PFSK-1 (cell line): ENCODE results near the gene ZNF232.

ENCODE experiments used
- FOXP2 ChIP-seq: optimal IDR thresholded peaks from 2 replicates; pipeline ENCODE3; 2011; ENCODE audit warnings: borderline replicate concordance, control low read depth, inconsistent platforms; ENCODE audit not compliant: insufficient read depth; ENCODE audit errors: extremely low read length, extremely low read depth
- POLR2AphosphoS5 ChIP-seq: IDR thresholded peaks from 2 replicates; pipeline ENCODE4 v1.6.1; 2012; ENCODE audit warnings: low read depth, mild to moderate bottlenecking, control low read depth, low read length, moderate library complexity
- SIN3A ChIP-seq: IDR thresholded peaks from 2 replicates; pipeline ENCODE4 v1.6.1; 2012; ENCODE audit warnings: mild to moderate bottlenecking, low read length, moderate library complexity, borderline replicate concordance; ENCODE audit not compliant: insufficient read depth
- TAF1 ChIP-seq: IDR thresholded peaks from 2 replicates; pipeline ENCODE4 v1.6.1; 2012; ENCODE audit warnings: low read length, control low read depth, borderline replicate concordance; ENCODE audit not compliant: insufficient read depth
- TF ChIP-seq, protein P1 (sequence below), 2 experiments: IDR thresholded peaks; 2 replicates each; pipeline versions ENCODE4 v1.6.1 to v1.8.0; 2011 to 2012; ENCODE audit warnings: low read depth in 2 of 2, low read length in 2 of 2, control low read depth in 1 of 2, inconsistent platforms in 1 of 2, mild to moderate bottlenecking in 1 of 2, moderate library complexity in 1 of 2; ENCODE audit not compliant: insufficient read depth in 1 of 2

Gene ZNF232

DNA sequence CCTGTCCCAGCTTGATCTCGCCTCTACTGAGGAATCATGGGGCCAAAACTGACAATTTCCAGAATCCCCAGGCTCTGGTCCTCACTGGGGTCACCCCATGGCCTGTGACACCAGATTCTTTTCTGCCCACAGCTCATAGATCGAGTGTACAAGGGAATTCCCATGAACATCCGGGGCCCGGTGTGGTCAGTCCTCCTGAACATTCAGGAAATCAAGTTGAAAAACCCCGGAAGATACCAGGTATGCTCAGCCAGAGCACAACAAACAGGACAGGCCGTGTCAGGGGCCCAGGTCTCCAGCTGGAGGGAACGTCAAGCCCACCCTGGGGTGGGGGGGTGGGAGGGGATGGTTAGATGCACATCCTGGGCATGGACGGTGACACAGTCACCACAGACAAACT is 21.6 kb upstream of the ZNF232 start:
- TF ChIP-seq SIN3A: no peak
- no peak for TF ChIP-seq POLR2AphosphoS5
- TF ChIP-seq FOXP2: no peak
- TF ChIP-seq, protein P1, sequence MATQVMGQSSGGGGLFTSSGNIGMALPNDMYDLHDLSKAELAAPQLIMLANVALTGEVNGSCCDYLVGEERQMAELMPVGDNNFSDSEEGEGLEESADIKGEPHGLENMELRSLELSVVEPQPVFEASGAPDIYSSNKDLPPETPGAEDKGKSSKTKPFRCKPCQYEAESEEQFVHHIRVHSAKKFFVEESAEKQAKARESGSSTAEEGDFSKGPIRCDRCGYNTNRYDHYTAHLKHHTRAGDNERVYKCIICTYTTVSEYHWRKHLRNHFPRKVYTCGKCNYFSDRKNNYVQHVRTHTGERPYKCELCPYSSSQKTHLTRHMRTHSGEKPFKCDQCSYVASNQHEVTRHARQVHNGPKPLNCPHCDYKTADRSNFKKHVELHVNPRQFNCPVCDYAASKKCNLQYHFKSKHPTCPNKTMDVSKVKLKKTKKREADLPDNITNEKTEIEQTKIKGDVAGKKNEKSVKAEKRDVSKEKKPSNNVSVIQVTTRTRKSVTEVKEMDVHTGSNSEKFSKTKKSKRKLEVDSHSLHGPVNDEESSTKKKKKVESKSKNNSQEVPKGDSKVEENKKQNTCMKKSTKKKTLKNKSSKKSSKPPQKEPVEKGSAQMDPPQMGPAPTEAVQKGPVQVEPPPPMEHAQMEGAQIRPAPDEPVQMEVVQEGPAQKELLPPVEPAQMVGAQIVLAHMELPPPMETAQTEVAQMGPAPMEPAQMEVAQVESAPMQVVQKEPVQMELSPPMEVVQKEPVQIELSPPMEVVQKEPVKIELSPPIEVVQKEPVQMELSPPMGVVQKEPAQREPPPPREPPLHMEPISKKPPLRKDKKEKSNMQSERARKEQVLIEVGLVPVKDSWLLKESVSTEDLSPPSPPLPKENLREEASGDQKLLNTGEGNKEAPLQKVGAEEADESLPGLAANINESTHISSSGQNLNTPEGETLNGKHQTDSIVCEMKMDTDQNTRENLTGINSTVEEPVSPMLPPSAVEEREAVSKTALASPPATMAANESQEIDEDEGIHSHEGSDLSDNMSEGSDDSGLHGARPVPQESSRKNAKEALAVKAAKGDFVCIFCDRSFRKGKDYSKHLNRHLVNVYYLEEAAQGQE (IDR thresholded peaks at IDR 0.05; ENCODE audit: insufficient read depth in 1 of 2, low read depth in 2 of 2, low read length in 2 of 2): no peak
- TF ChIP-seq TAF1: no peak

DNA sequence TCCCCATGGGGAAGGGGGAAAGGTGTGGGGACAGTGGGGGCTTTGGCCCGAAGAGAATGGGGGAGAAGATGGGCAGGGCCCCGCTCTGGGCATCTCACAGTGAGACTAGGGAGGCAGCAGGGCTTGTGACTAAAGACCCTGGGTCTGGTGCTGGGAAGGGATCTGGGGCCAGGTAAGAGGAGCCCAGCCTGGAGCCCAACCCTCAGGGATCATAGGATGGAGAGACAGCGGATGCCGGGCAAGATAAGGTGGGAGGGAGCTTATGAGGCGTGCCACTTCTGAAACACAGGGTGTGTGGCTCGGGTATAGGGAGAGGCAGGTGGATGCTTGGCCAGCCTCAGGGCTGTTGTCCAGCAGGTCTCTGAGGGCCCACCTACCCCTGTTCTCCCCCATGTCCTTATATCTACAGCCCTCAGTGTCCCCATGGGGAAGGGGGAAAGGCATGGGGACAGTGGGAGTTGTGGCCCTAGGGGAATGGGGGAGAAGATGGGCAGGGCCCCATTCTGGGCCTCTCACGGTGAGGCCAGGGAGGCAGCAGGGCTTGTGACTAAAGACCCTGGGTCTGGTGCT is 19.6 kb upstream of the ZNF232 start:
- no peak for TF ChIP-seq FOXP2
- no peak for TF ChIP-seq SIN3A
- TF ChIP-seq, protein P1 (IDR thresholded peaks at IDR 0.05; ENCODE audit: insufficient read depth in 1 of 2, low read depth in 2 of 2, low read length in 2 of 2): no peak
- no peak for TF ChIP-seq POLR2AphosphoS5
- no peak for TF ChIP-seq TAF1

DNA sequence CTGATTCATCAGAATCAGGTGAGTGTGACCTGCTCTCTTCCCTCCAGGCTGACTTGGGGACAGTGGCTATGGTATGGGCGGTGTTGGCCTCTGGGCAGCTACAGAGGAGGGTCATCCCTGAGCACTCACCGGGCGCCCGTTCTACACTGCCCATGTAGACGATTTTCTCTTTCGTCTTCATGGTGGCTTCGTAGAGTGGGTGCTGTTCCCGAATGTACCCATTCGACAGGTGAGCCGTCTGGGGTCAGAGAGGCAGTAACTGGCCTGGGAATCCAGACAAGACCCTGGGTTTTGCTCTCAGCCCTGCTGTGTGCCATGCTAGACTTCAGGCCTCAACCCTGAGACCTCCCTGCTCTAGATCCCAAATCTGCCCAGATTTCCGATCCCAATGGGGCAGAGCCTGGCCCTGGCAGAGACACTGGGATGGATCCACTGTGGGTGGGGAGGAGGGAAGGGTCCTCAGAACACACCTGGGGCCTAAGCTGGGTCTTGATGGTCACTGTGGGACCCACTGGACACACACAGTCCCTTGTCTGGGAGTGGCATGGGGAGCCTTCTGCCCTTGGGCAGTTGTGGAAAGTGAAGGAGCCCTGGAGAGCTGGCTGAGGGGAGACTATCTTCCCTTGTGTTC is 17.3 kb upstream of the ZNF232 start:
- TF ChIP-seq POLR2AphosphoS5 (no peak), FOXP2 (no peak), SIN3A (no peak), TAF1 (no peak)
- TF ChIP-seq, protein P1 (IDR thresholded peaks at IDR 0.05; ENCODE audit: insufficient read depth in 1 of 2, low read depth in 2 of 2, low read length in 2 of 2): no peak

DNA sequence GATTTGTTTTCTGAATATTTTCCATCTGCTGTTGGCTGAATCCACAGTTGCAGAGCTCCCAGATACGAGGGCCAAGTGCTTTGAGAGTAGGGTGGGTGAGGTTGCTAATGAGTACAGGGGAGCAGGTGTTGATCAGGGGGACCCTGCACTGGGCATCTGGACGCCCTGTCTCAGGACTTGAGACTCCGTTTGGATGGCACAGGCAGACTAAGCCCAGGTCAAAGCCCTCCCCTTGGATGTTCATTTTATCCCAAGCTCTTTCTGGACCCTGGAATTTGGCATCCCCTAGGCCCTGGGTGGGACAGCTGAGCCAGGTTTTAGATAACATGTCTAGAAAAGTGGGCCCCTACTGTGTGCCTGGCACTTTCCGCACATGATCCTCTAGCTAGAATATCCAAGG is 16.2 kb upstream of the ZNF232 start:
- TF ChIP-seq SIN3A: no peak
- TF ChIP-seq POLR2AphosphoS5: no peak
- TF ChIP-seq, protein P1 (IDR thresholded peaks at IDR 0.05; ENCODE audit: insufficient read depth in 1 of 2, low read depth in 2 of 2, low read length in 2 of 2): no peak
- no peak for TF ChIP-seq FOXP2
- TF ChIP-seq TAF1: no peak
